Muscle layer of colon (tissue), 2 donors: ENCODE data around the gene PTCH2.
"Not testable (repeated sequence)": the region's sequence is repeated elsewhere in the genome, so short reads cannot be mapped to it uniquely, and the experiment has no call there.

Experiments
- H3K27ac ChIP-seq: one replicate; pipeline ENCODE4 v1.7.0; 2013; ENCODE audit warnings: low read depth, mild to moderate bottlenecking, low read length, moderate library complexity
- H3K27me3 ChIP-seq, 2 donors: one replicate each; pipeline ENCODE4 v1.7.0; 2013; ENCODE audit warnings: low read length in 2 of 2, mild to moderate bottlenecking in 2 of 2; ENCODE audit not compliant: insufficient read depth in 2 of 2, control insufficient read depth in 1 of 2
- H3K36me3 ChIP-seq: one replicate; pipeline ENCODE4 v1.7.0; 2013; ENCODE audit warnings: mild to moderate bottlenecking, low read length; ENCODE audit not compliant: insufficient read depth
- H3K4me1 ChIP-seq: one replicate; pipeline ENCODE4 v1.7.0; 2013; ENCODE audit warnings: mild to moderate bottlenecking, low read length; ENCODE audit not compliant: insufficient read depth
- H3K4me3 ChIP-seq, 2 donors: one replicate each; pipeline ENCODE4 v1.7.0; 2013; ENCODE audit warnings: low read length in 2 of 2, low read depth in 1 of 2, mild to moderate bottlenecking in 1 of 2, moderate library complexity in 1 of 2
- H3K9ac ChIP-seq: one replicate; pipeline ENCODE4 v1.7.0; 2013; ENCODE audit warnings: low read length
- H3K9me3 ChIP-seq: one replicate; pipeline ENCODE4 v1.7.0; 2013; ENCODE audit warnings: mild to moderate bottlenecking, low read length
- donor health status: abdominal sarcoma.
- donor health status: Adenocarcinoma of cecum.

Gene PTCH2

GRCh38 chr1:44838294-44838693, 4.8 kb downstream of the PTCH2 start:
- not testable (repeated sequence) for H3K36me3 ChIP-seq, H3K27ac ChIP-seq, H3K4me1 ChIP-seq, H3K9ac ChIP-seq, H3K4me3 ChIP-seq, H3K9me3 ChIP-seq, H3K27me3 ChIP-seq

DNA sequence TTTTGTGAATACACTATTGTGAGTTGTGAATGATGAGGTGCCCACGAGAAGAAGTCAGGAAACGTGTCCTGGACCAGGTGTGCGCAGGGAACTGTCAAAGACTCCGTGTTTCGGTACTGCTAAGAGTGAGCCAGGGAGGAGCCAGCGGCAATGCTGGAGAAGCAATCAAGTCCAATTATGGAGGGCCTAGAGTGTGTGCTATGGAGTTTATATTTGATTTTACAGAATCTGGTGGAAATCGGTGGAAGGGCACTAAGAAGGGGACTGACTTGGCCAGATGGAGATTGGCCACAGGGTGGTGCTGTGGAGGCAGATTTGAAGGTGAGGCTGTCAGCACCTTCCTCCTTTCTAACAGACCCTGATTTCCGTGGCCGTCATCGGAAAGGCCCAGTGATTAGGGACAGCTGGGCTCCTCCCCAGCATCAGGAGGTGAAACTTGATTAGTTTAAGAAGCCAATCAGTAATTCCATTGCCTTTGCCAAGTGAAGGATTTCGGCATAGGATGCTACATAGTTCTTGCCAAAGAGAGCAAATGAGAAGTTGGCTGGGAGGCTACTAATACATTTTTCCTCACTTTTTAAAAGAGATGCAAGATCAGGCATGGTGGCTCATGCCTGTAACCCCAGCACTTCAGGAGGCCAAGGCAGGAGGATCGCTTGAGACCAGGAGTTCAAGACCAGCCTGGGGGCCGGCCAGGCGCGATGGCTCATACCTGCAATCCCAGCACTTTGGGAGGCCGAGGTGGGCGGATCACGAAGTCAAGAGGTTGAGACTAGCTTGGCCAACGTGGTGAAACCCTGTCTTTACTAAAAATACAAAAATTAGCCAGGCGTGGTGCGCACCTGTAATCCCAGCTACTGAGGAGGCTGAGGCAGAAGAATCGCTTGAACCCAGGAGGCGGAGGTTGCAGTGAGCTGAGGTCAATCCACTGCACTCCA, 7.0 kb downstream of the PTCH2 start:
- Histone ChIP-seq H3K9ac (no peak overlapping the region), H3K4me3 (no peak overlapping the region), H3K36me3 (no peaks in the 10 kb centered on the region), H3K27me3 (no peaks in the 10 kb centered on the region), H3K9me3 (no peaks in the 10 kb centered on the region), H3K4me1 (peaks cover 3% of the 10 kb centered on the region), H3K27ac (no peak overlapping the region)

GRCh38 chr1:44834328-44834727, 8.7 kb downstream of the PTCH2 start:
- Histone ChIP-seq H3K27me3 (no peaks in the 10 kb centered on the region), H3K9me3 (no peaks in the 10 kb centered on the region), H3K27ac (no peak overlapping the region), H3K4me3 (no peak overlapping the region), H3K36me3 (no peaks in the 10 kb centered on the region), H3K4me1 (peaks cover 3% of the 10 kb centered on the region), H3K9ac (no peak overlapping the region)

- Histone ChIP-seq H3K27me3 (no peaks in the 10 kb centered on the region), H3K9me3 (no peaks in the 10 kb centered on the region), H3K4me3 (no peak overlapping the region), H3K9ac (no peak overlapping the region), H3K36me3 (no peaks in the 10 kb centered on the region), H3K27ac (no peak overlapping the region), H3K4me1 (peaks cover 3% of the 10 kb centered on the region)
These were observed 10.9 kb downstream of the PTCH2 start for GRCh38 chr1:44832056-44832705.

GRCh38 chr1:44831516-44831915, 11.5 kb downstream of the PTCH2 start:
- no peak overlapping the region for H3K4me3 ChIP-seq
- no peaks in the 10 kb centered on the region for H3K27me3 ChIP-seq
- H3K9ac ChIP-seq = no peak overlapping the region
- no peak overlapping the region for H3K27ac ChIP-seq
- peaks cover 3% of the 10 kb centered on the region for H3K4me1 ChIP-seq
- no peaks in the 10 kb centered on the region for H3K9me3 ChIP-seq
- no peaks in the 10 kb centered on the region for H3K36me3 ChIP-seq

GRCh38 chr1:44830900-44831304, 12.2 kb downstream of the PTCH2 start:
- Histone ChIP-seq H3K9me3 (no peaks in the 10 kb centered on the region), H3K4me3 (no peak overlapping the region), H3K27ac (no peak overlapping the region), H3K27me3 (no peaks in the 10 kb centered on the region), H3K9ac (no peak overlapping the region), H3K4me1 (peaks cover under 1% of the 10 kb centered on the region), H3K36me3 (no peaks in the 10 kb centered on the region)

GRCh38 chr1:44829506-44830384, 13.3 kb downstream of the PTCH2 start:
- no peaks in the 10 kb centered on the region for H3K9me3 ChIP-seq
- H3K4me1 ChIP-seq = no peaks in the 10 kb centered on the region
- H3K27me3 ChIP-seq = no peaks in the 10 kb centered on the region
- H3K4me3 ChIP-seq = no peak overlapping the region
- H3K9ac ChIP-seq = no peak overlapping the region
- no peak overlapping the region for H3K27ac ChIP-seq
- no peaks in the 10 kb centered on the region for H3K36me3 ChIP-seq

- Histone ChIP-seq H3K27me3 (no peaks in the 10 kb centered on the region), H3K9ac (no peak overlapping the region), H3K27ac (no peak overlapping the region), H3K36me3 (no peaks in the 10 kb centered on the region), H3K9me3 (no peaks in the 10 kb centered on the region), H3K4me1 (no peaks in the 10 kb centered on the region), H3K4me3 (no peak overlapping the region)
These were observed 14.1 kb downstream of the PTCH2 start for GRCh38 chr1:44828841-44829440.

- no peak overlapping the region for H3K4me3 ChIP-seq
- no peaks in the 10 kb centered on the region for H3K27me3 ChIP-seq
- H3K27ac ChIP-seq = no peak overlapping the region
- H3K9ac ChIP-seq = no peak overlapping the region
- H3K36me3 ChIP-seq = no peaks in the 10 kb centered on the region
- H3K4me1 ChIP-seq = no peaks in the 10 kb centered on the region
- no peaks in the 10 kb centered on the region for H3K9me3 ChIP-seq
These were observed 14.9 kb downstream of the PTCH2 start for GRCh38 chr1:44828003-44828651.

GRCh38 chr1:44827197-44828002, 15.7 kb downstream of the PTCH2 start:
- H3K9ac ChIP-seq = no peak overlapping the region
- H3K4me3 ChIP-seq = no peak overlapping the region
- no peak overlapping the region for H3K27ac ChIP-seq
- no peaks in the 10 kb centered on the region for H3K36me3 ChIP-seq
- H3K27me3 ChIP-seq = no peaks in the 10 kb centered on the region
- H3K9me3 ChIP-seq = no peaks in the 10 kb centered on the region
- no peaks in the 10 kb centered on the region for H3K4me1 ChIP-seq
